ENCODE data around the gene SETD3.
"Not testable (repeated sequence)": the region's sequence is repeated elsewhere in the genome, so short reads cannot be mapped to it uniquely, and the experiment has no call there.

The SETD3 gene

GRCh38 chr14:99357151-99357915 is 123.3 kb downstream of the SETD3 start:
- DNase-seq: no peak

- no peak for DNase-seq
These were observed 124.5 kb downstream of the SETD3 start for GRCh38 chr14:99356031-99356608.

- no peak for DNase-seq
These were observed 126.3 kb downstream of the SETD3 start for GRCh38 chr14:99354166-99354875.

- no peak for DNase-seq
These were observed 127.9 kb downstream of the SETD3 start for GRCh38 chr14:99352688-99353280.

- DNase-seq: no peak
These were observed 129.3 kb downstream of the SETD3 start for GRCh38 chr14:99351166-99352007.

- DNase-seq: no peak
These were observed 129.9 kb downstream of the SETD3 start for GRCh38 chr14:99350751-99351150.

GRCh38 chr14:99349721-99350495 is 130.8 kb downstream of the SETD3 start:
- no peak for DNase-seq

- DNase-seq: no peak
These were observed 131.6 kb downstream of the SETD3 start for GRCh38 chr14:99348816-99349614.

- not testable (repeated sequence) for DNase-seq
These were observed 132.4 kb downstream of the SETD3 start for GRCh38 chr14:99348231-99348630.

Measured in NCI-H2081 (cell line).